Peyer's patch (tissue), 4 donors: Measurements from ENCODE around the gene NFATC3.

Source experiments
- POLR2A ChIP-seq, 2 donors: fragments of 450-650 bp; IDR thresholded peaks; one replicate each; pipeline ENCODE4 v1.5.1; 2017; ENCODE audit warnings: antibody characterized with exemption in 2 of 2, mild to moderate bottlenecking in 2 of 2, moderate library complexity in 2 of 2
- TF ChIP-seq, protein P1 (sequence below), 6 experiments: fragments of 450-650 bp in 4 of 6; fragments of 200-600 bp in 2 of 6; sonication (generic) in 1 of 6; IDR thresholded peaks; one replicate each; pipeline ENCODE4 v1.5.1; 2017 to 2019; ENCODE audit warnings: antibody characterized with exemption in 6 of 6, mild to moderate bottlenecking in 3 of 6, moderate library complexity in 1 of 6

DNA sequence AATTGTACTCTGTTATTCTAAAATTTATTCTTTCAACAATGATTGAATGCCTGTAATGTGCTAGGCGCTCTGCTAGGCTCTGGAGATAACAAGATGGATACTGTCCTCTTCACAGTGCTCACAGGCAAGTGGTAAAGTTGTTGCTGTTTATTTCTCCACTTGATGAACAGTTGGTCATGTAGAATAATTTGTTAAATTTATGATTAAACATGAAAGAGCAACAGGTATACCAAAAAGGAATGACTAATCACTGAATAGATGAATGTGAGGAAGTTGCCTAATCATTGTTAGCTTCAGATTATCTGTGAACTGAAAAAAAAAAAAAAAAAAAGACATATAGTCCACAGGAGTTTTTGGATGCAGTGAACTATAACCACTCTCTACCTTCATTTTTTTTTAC lies 62.3 kb downstream of the NFATC3 start:
- TF ChIP-seq, protein P1, sequence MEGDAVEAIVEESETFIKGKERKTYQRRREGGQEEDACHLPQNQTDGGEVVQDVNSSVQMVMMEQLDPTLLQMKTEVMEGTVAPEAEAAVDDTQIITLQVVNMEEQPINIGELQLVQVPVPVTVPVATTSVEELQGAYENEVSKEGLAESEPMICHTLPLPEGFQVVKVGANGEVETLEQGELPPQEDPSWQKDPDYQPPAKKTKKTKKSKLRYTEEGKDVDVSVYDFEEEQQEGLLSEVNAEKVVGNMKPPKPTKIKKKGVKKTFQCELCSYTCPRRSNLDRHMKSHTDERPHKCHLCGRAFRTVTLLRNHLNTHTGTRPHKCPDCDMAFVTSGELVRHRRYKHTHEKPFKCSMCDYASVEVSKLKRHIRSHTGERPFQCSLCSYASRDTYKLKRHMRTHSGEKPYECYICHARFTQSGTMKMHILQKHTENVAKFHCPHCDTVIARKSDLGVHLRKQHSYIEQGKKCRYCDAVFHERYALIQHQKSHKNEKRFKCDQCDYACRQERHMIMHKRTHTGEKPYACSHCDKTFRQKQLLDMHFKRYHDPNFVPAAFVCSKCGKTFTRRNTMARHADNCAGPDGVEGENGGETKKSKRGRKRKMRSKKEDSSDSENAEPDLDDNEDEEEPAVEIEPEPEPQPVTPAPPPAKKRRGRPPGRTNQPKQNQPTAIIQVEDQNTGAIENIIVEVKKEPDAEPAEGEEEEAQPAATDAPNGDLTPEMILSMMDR (IDR thresholded peaks at IDR 0.05), result no peak
- TF ChIP-seq POLR2A (IDR thresholded peaks at IDR 0.05), result no peak
